NB4 (cell line): Measurements from ENCODE around the gene PERM1.
"Not testable (repeated sequence)": the region's sequence is repeated elsewhere in the genome, so short reads cannot be mapped to it uniquely, and the experiment has no call there.

Experiments
- CTCF ChIP-seq: IDR thresholded peaks from one replicate; pipeline ENCODE4 v1.5.1; 2012; ENCODE audit warnings: low read depth, low read length
- MAX ChIP-seq: IDR thresholded peaks from 2 replicates; pipeline ENCODE4 v1.6.1; 2011; ENCODE audit warnings: low read depth, low read length
- POLR2A ChIP-seq: IDR thresholded peaks from 2 replicates; pipeline ENCODE4 v1.6.1; 2011; ENCODE audit warnings: mild to moderate bottlenecking; ENCODE audit not compliant: insufficient read length; ENCODE audit errors: extremely low read depth

GRCh38 chr1:1010131-1010530 is 28.2 kb upstream of the PERM1 start:
- not testable (repeated sequence) for TF ChIP-seq CTCF, MAX, POLR2A
